GM12878 (cell line): ENCODE data around the gene CDK15. TPM values are rescaled to one million over a fixed set of nuclear protein-coding genes. Genes with fewer than 3 reads are reported as not detected.

Source experiments
- ATAC-seq: fragments of 200-7000 bp; cut with Tn5 transposase; 3 replicates; pipeline ENCODE4 v1.9.1; 2020; ENCODE audit warnings: mild to moderate bottlenecking, moderate library complexity
- BruUV-seq: library from RNA; stranded (reverse); fragments of 400-500 nt; replicated peaks from 2 replicates; lab custom pipeline; 2021; lab: Mats Ljungman, UMichigan
- CTCF ChIA-PET: fragments of 300-600 bp; sonication (Branson Sonifier 250); formaldehyde crosslinking; extraction: SDS; loops from one replicate; lab custom pipeline; 2021; ENCODE audit warnings: inconsistent platforms; lab: Yijun Ruan, JAX
- POLR2A ChIA-PET: fragments of 350-600 bp; formaldehyde crosslinking; extraction: SDS; loops from one replicate; lab custom pipeline; 2021; ENCODE audit warnings: inconsistent platforms; lab: Charles Lee
- RAD21 ChIA-PET: fragments of 300-600 bp; sonication (Branson Sonifier 250); formaldehyde crosslinking; loops from one replicate; lab custom pipeline; 2023; ENCODE audit warnings: antibody characterized with exemption; ENCODE audit not compliant: unreplicated experiment; lab: Charles Lee
- SMC1A ChIA-PET: fragments of 300-600 bp; sonication (Branson Sonifier 250); formaldehyde crosslinking; loops from one replicate; lab custom pipeline; 2023; ENCODE audit not compliant: unreplicated experiment, uncharacterized antibody; lab: Charles Lee
- DNase-seq: peaks from one replicate; pipeline ENCODE4 v3.0.0-alpha.2; 2011; ENCODE audit warnings: low read depth, low spot score
- FAIRE-seq: peaks from 3 replicates; lab custom pipeline; 2011; peaks lifted over from hg19 to GRCh38; lab: Jason Lieb, UNC
- H2AFZ ChIP-seq: 2 replicates; pipeline ENCODE4 v1.6.0; 2011; ENCODE audit warnings: low read depth, low read length, control low read depth; ENCODE audit not compliant: control insufficient read depth
- H3K27ac ChIP-seq: 2 replicates; pipeline ENCODE4 v1.5.1; 2011; ENCODE audit warnings: control low read depth; ENCODE audit not compliant: control insufficient read depth, insufficient read depth
- H3K27me3 ChIP-seq, 2 experiments: replicated peaks in 1 of 2; 2 replicates each; pipeline versions ENCODE4 v1.6.0 to v1.6.1; 2011; ENCODE audit warnings: low read length in 1 of 2; ENCODE audit not compliant: control insufficient read depth in 2 of 2, insufficient read depth in 2 of 2
- H3K36me3 ChIP-seq, 2 experiments: 2 replicates each; pipeline ENCODE4 v1.5.1; 2011; ENCODE audit warnings: low read length in 1 of 2; ENCODE audit not compliant: control insufficient read depth in 2 of 2, insufficient read depth in 2 of 2
- H3K4me1 ChIP-seq: 2 replicates; pipeline ENCODE4 v1.6.1; 2011; ENCODE audit warnings: mild to moderate bottlenecking, low read length, moderate library complexity, mixed read lengths; ENCODE audit not compliant: control insufficient read depth, insufficient read depth
- H3K4me2 ChIP-seq: 2 replicates; pipeline ENCODE4 v1.6.0; 2011; ENCODE audit warnings: control low read depth; ENCODE audit not compliant: control insufficient read depth, insufficient read depth
- H3K4me3 ChIP-seq: fragments of 200-600 bp; sonication (generic); 2 replicates; pipeline ENCODE4 v1.5.1; 2016
- H3K79me2 ChIP-seq: 2 replicates; pipeline ENCODE4 v1.6.0; 2011; ENCODE audit warnings: low read length; ENCODE audit not compliant: control insufficient read depth, insufficient read depth
- H3K9ac ChIP-seq: 2 replicates; pipeline ENCODE4 v1.8.0; 2011; ENCODE audit warnings: low read length, control low read depth, mixed read lengths; ENCODE audit not compliant: control insufficient read depth, insufficient read depth
- H3K9me3 ChIP-seq: replicated peaks from 3 replicates; pipeline ENCODE4 v1.5.1; 2011; ENCODE audit warnings: mild to moderate bottlenecking, low read length; ENCODE audit not compliant: control insufficient read depth, insufficient read depth
- H4K20me1 ChIP-seq: 2 replicates; pipeline ENCODE4 v1.6.0; 2011; ENCODE audit not compliant: control insufficient read depth, insufficient read depth
- ASH2L ChIP-seq: fragments of 300-600, 200-600 bp; sonication (generic); IDR thresholded peaks from 2 replicates; pipeline ENCODE4 v1.6.1; 2017; ENCODE audit warnings: low read depth, mild to moderate bottlenecking, borderline replicate concordance
- ATF7 ChIP-seq: fragments of 450-650 bp; IDR thresholded peaks from 2 replicates; pipeline ENCODE4 v1.6.1; 2016; ENCODE audit warnings: low read depth, mild to moderate bottlenecking
- BMI1 ChIP-seq: fragments of 450-650 bp; IDR thresholded peaks from 2 replicates; pipeline ENCODE4 v1.6.1; 2016; ENCODE audit warnings: mild to moderate bottlenecking, moderate library complexity, borderline replicate concordance
- CBX5 ChIP-seq: sonication (generic); IDR thresholded peaks from 2 replicates; pipeline ENCODE4 v1.6.1; 2016; ENCODE audit warnings: low read depth, moderate library complexity, mild to moderate bottlenecking, inconsistent platforms
- EGR1 ChIP-seq, 2 experiments: IDR thresholded peaks; 1 replicate in 1 of 2; 2 replicates in 1 of 2; pipeline ENCODE4 v1.6.1; 2011 to 2012; ENCODE audit warnings: low read depth in 2 of 2, low read length in 2 of 2, borderline replicate concordance in 1 of 2, mild to moderate bottlenecking in 1 of 2, moderate library complexity in 1 of 2
- ELK1 ChIP-seq: IDR thresholded peaks from 2 replicates; pipeline ENCODE4 v1.6.1; 2012; ENCODE audit warnings: low read depth, low read length, improper control_type of control experiment
- HDAC6 ChIP-seq: fragments of 200-600 bp; sonication (generic); IDR thresholded peaks from one replicate; pipeline ENCODE4 v1.8.0; 2017; ENCODE audit warnings: antibody characterized with exemption; ENCODE audit not compliant: unreplicated experiment
- IRF4 ChIP-seq: IDR thresholded peaks from 2 replicates; pipeline ENCODE4 v1.6.1; 2011; ENCODE audit warnings: low read depth, low read length
- KAT2A ChIP-seq: conservative IDR thresholded peaks from 2 replicates; pipeline ENCODE4 v1.6.1; 2011; ENCODE audit warnings: low read depth, low read length; ENCODE audit not compliant: control insufficient read depth
- NR2C1 ChIP-seq: fragments of 450-650 bp; IDR thresholded peaks from 2 replicates; pipeline ENCODE4 v1.6.1; 2017; ENCODE audit warnings: antibody characterized with exemption, mild to moderate bottlenecking, moderate library complexity
- SMAD1 ChIP-seq: fragments of 450-650 bp; IDR thresholded peaks from 2 replicates; pipeline ENCODE4 v1.6.1; 2018; ENCODE audit warnings: mild to moderate bottlenecking, low read depth; ENCODE audit not compliant: partially characterized antibody
- SMC3 ChIP-seq: IDR thresholded peaks from 2 replicates; pipeline ENCODE4 v1.6.1; 2011; ENCODE audit warnings: low read length, improper control_type of control experiment, borderline replicate concordance
- SREBF1 ChIP-seq: IDR thresholded peaks from 2 replicates; pipeline ENCODE4 v1.6.1; 2012; ENCODE audit warnings: mild to moderate bottlenecking, low read length
- USF2 ChIP-seq: IDR thresholded peaks from 2 replicates; pipeline ENCODE4 v1.6.1; 2011; ENCODE audit warnings: low read depth, low read length, improper control_type of control experiment, borderline replicate concordance
- YBX1 ChIP-seq: fragments of 450-650 bp; IDR thresholded peaks from 2 replicates; pipeline ENCODE4 v1.6.1; 2016; ENCODE audit warnings: antibody characterized with exemption
- ZSCAN29 ChIP-seq: fragments of 450-650 bp; IDR thresholded peaks from 2 replicates; pipeline ENCODE4 v1.6.1; 2017; ENCODE audit warnings: mild to moderate bottlenecking, moderate library complexity
- WGBS: methylation state at CpG from one replicate; pipeline ENCODE4 v1.1.6; 2016; ENCODE audit warnings: low lambda C conversion rate; ENCODE audit not compliant: insufficient replicate concordance, insufficient coverage; ENCODE audit errors: missing lambda C conversion rate; 5-methylcytosine and 5-hydroxymethylcytosine counted together
- in situ Hi-C: fragments of 300-500 bp; cut with MboI; formaldehyde crosslinking; loops from 9 replicates; pipeline ENCODE4 v1.14.3; 2018; ENCODE audit warnings: mixed read lengths
- intact Hi-C: fragments of 100-400 bp; cut with micrococcal nuclease; formaldehyde crosslinking; loops from one replicate; pipeline ENCODE4 v1.14.2; 2022; ENCODE audit not compliant: unreplicated experiment
- polyA plus RNA-seq, 11 experiments: library from polyadenylated mRNA; depleted of rRNA in 4 of 11; unstranded in 6 of 11; stranded (reverse) in 5 of 11; fragments of >200 nt; fragmentation: Nextera tagmentation in 4 of 11; fragmentation: Illumina TruSeq in 1 of 11; extraction: Ambion mirVana in 4 of 11; extraction: Trizol in 1 of 11; gene quantifications; 1 replicate in 1 of 11; 2 replicates in 10 of 11; pipeline versions ENCODE4 v1.2.1 to v1.2.3, GENCODE V29; 2011 to 2016; ENCODE audit warnings: inconsistent platforms in 2 of 11, missing spikeins in 2 of 11, low read depth in 1 of 11
- total RNA-seq, 4 experiments: library from RNA; depleted of rRNA in 3 of 4; stranded (reverse); fragments of >200 nt in 3 of 4; fragmentation: Illumina TruSeq in 1 of 4; extraction: Trizol in 1 of 4; gene quantifications; 2 replicates each; pipeline versions ENCODE4 v1.2.1 to v1.2.3, GENCODE V29; 2013 to 2021

CDK15 gene
- total and polyA plus RNA-seq, 10 of the 15 experiments (the other 5 are each of a cell fraction or from before 2014, with no cell fraction given): 0.01 to 0.04 TPM; not detected in 8

GRCh38 chr2:201781557-201782051 lies 24.7 kb upstream of the CDK15 start (continued):
- TF ChIP-seq EGR1 (IDR thresholded peaks at IDR 0.05; ENCODE audit: borderline replicate concordance in 1 of 2, low read depth in 2 of 2, low read length in 2 of 2) (no peak), KAT2A (no peak), IRF4 (no peak), SREBF1 (no peak), SMC3 (no peak), ZSCAN29 (no peak), ASH2L (no peak), ATF7 (no peak)

- Histone ChIP-seq H3K27ac (no peak overlapping the region), H3K4me3 (no peak overlapping the region), H3K79me2 (no peaks in the 10 kb centered on the region; the same call in 1 of the 2 replicates), H3K9me3 (no peaks in the 10 kb centered on the region), H3K4me2 (no peak overlapping the region), H2AFZ (no peak overlapping the region), H3K9ac (no peak overlapping the region), H3K4me1 (no peaks in the 10 kb centered on the region), H3K36me3 (no peaks in the 10 kb centered on the region), H4K20me1 (no peaks in the 10 kb centered on the region), H3K27me3 (no peaks in the 10 kb centered on the region)
- ChIA-PET SMC1A (no interaction called here), POLR2A (no interaction called here), CTCF (no interaction called here), RAD21 (no interaction called here)
- BruUV-seq: no TSS peak
- WGBS: 25% methylated on average over 1 of the region's 1 CpG
- intact Hi-C loops (loop anchor here (10.0 kb wide), 1 partner anchor 550 kb away; no protein-coding TSS in a partner anchor), in situ Hi-C loops (no loop called here)
- FAIRE-seq: no peak
- DNase-seq: no peak
- no peak for TF ChIP-seq NR2C1
- no peak for TF ChIP-seq BMI1
- no peak for TF ChIP-seq ELK1
- TF ChIP-seq HDAC6: no peak
- no peak for TF ChIP-seq CBX5
- no peak for TF ChIP-seq USF2
- no peak for TF ChIP-seq SMAD1
- TF ChIP-seq YBX1: no peak
- ATAC-seq: no peak
Measured at GRCh38 chr2:201784563-201784962, 21.8 kb upstream of the CDK15 start.
